Body of pancreas (tissue), 4 donors: ENCODE results near the gene MUC5AC. TPM values are rescaled to one million over a fixed set of nuclear protein-coding genes. Genes with fewer than 3 reads are reported as not detected.
"Not testable (repeated sequence)": the region's sequence is repeated elsewhere in the genome, so short reads cannot be mapped to it uniquely, and the experiment has no call there.

Source experiments
- ATAC-seq: fragments of 150-250 bp; one replicate; pipeline ENCODE4 v1.9.1; 2016
- DNase-seq, 4 donors: peaks; one replicate each; pipeline ENCODE4 v3.0.0-alpha.2; 2019
- H3K27ac ChIP-seq, 4 donors: fragments of 200-600 bp; sonication (generic); 1 replicate in 3 of 4; 2 replicates in 1 of 4; pipeline versions ENCODE4 v1.5.1 to v1.6.1; 2016 to 2019; ENCODE audit warnings: mild to moderate bottlenecking in 1 of 4, mixed read lengths in 1 of 4, moderate library complexity in 1 of 4
- H3K27me3 ChIP-seq, 2 donors: fragments of 200-600 bp; sonication (generic); one replicate each; pipeline ENCODE4 v1.6.0; 2016; ENCODE audit warnings: mild to moderate bottlenecking in 1 of 2
- H3K36me3 ChIP-seq, 2 donors: fragments of 200-600 bp; sonication (generic); replicated peaks in 1 of 2; 2 replicates each; pipeline ENCODE4 v1.5.1; 2016; ENCODE audit warnings: low read depth in 2 of 2; ENCODE audit not compliant: insufficient read depth in 1 of 2
- H3K4me1 ChIP-seq: fragments of 200-600 bp; sonication (generic); one replicate; pipeline ENCODE4 v1.6.0; 2016
- H3K4me3 ChIP-seq, 2 donors: fragments of 200-600 bp; sonication (generic); 1 replicate in 1 of 2; 2 replicates in 1 of 2; pipeline ENCODE4 v1.5.1; 2016 to 2019
- H3K9me3 ChIP-seq, 3 donors: fragments of 200-600 bp; sonication (generic); 1 replicate in 2 of 3; 2 replicates in 1 of 3; pipeline ENCODE4 v1.5.1; 2016
- CTCF ChIP-seq, 7 experiments: fragments of 450-650 bp in 4 of 7; fragments of 200-600 bp in 3 of 7; sonication (generic) in 3 of 7; IDR thresholded peaks; one replicate each; pipeline ENCODE4 v1.5.1; 2016 to 2019; ENCODE audit warnings: antibody characterized with exemption in 7 of 7
- POLR2A ChIP-seq, 3 donors: fragments of 450-650 bp; IDR thresholded peaks; one replicate each; pipeline ENCODE4 v1.6.1; 2016; ENCODE audit warnings: antibody characterized with exemption in 3 of 3, mild to moderate bottlenecking in 2 of 3
- WGBS, 2 donors: methylation state at CpG; one replicate each; pipeline ENCODE4 v1.1.5; 2017; 5-methylcytosine and 5-hydroxymethylcytosine counted together
- intact Hi-C: fragments of 100-400 bp; cut with DNase I; formaldehyde crosslinking; loops from one replicate; pipeline ENCODE4 v1.15.1; 2023
- total RNA-seq, 2 donors: library from RNA; depleted of rRNA; stranded (reverse); fragments of >200 nt; gene quantifications; one replicate each; pipeline ENCODE4 v1.1.0, GENCODE V29; 2016

Gene MUC5AC
- total RNA-seq, 2 donors from 2014 or later, result under 0.01 to 1.8 TPM

- Histone ChIP-seq H3K27ac (no peak overlapping the region), H3K36me3 (no peaks in the 10 kb centered on the region), H3K27me3 (no peaks in the 10 kb centered on the region), H3K4me3 (no peak overlapping the region), H3K4me1 (no peaks in the 10 kb centered on the region), H3K9me3 (no peaks in the 10 kb centered on the region)
- TF ChIP-seq POLR2A (IDR thresholded peaks at IDR 0.05) (no peak), CTCF (IDR thresholded peaks at IDR 0.05) (no peak)
- intact Hi-C loops, result no loop called here
- ATAC-seq (no peak), DNase-seq (no peak)
- WGBS, 2 donors, result 70% methylated on average over 27 of the region's 41 CpGs; no CpG with 5 or more reads in 1 of the 2 donors
Measured at GRCh38 chr11:1181853-1182535, 24.2 kb downstream of the MUC5AC start.

- H3K27me3 ChIP-seq, H3K36me3 ChIP-seq, H3K27ac ChIP-seq, ATAC-seq, H3K9me3 ChIP-seq, H3K4me3 ChIP-seq, intact Hi-C loops, DNase-seq, H3K4me1 ChIP-seq: not testable (repeated sequence)
- WGBS, 2 donors, result 88 to 89% methylated on average over 11 to 14 of the region's 22 CpGs
Measured at GRCh38 chr11:1184139-1184538, 26.4 kb downstream of the MUC5AC start.

GRCh38 chr11:1188451-1189130, 30.8 kb downstream of the MUC5AC start:
- H3K4me1 ChIP-seq, H3K27me3 ChIP-seq, H3K27ac ChIP-seq, H3K4me3 ChIP-seq, ATAC-seq, H3K36me3 ChIP-seq, H3K9me3 ChIP-seq, intact Hi-C loops: not testable (repeated sequence)
- peak in 1 of 4 donors; percentile 8 for DNase-seq
- 56 to 69% methylated on average over 2 to 14 of the region's 15 CpGs for WGBS, 2 donors

GRCh38 chr11:1189816-1190215, 32.1 kb downstream of the MUC5AC start:
- ATAC-seq, intact Hi-C loops, DNase-seq, H3K9me3 ChIP-seq, H3K36me3 ChIP-seq, H3K4me1 ChIP-seq, H3K27me3 ChIP-seq, H3K27ac ChIP-seq, H3K4me3 ChIP-seq: not testable (repeated sequence)
- WGBS, 2 donors, result 59 to 69% methylated on average over 5 to 6 of the region's 12 CpGs

- H3K27me3 ChIP-seq, H3K4me3 ChIP-seq, H3K27ac ChIP-seq, H3K4me1 ChIP-seq, H3K9me3 ChIP-seq, H3K36me3 ChIP-seq, ATAC-seq, intact Hi-C loops: not testable (repeated sequence)
- DNase-seq, result peak in 1 of 4 donors; percentile 2
- 66 to 80% methylated on average over 15 to 22 of the region's 22 CpGs for WGBS, 2 donors
Measured at GRCh38 chr11:1191786-1192470, 34.2 kb downstream of the MUC5AC start.

GRCh38 chr11:1192741-1193325, 35.1 kb downstream of the MUC5AC start:
- TF ChIP-seq CTCF (IDR thresholded peaks at IDR 0.05) (no peak), POLR2A (IDR thresholded peaks at IDR 0.05) (no peak)
- DNase-seq, result peak in 2 of 4 donors; percentile 0 to 5
- Histone ChIP-seq H3K27me3 (peaks cover 0 to under 1% of the 10 kb centered on the region in 2 donors), H3K27ac (no peak overlapping the region), H3K4me1 (no peaks in the 10 kb centered on the region), H3K36me3 (no peaks in the 10 kb centered on the region), H3K4me3 (no peak overlapping the region), H3K9me3 (no peaks in the 10 kb centered on the region)
- ATAC-seq, result no peak
- WGBS, 2 donors, result 70 to 84% methylated on average over 9 to 17 of the region's 17 CpGs
- intact Hi-C loops, result no loop called here
